Transverse colon (tissue), 4 donors: ENCODE results near the gene MTHFD1L.

ENCODE experiments used
- CTCF ChIP-seq, 5 experiments: fragments of 200-600 bp in 3 of 5; fragments of 450-650 bp in 2 of 5; sonication (generic) in 3 of 5; IDR thresholded peaks; 1 replicate in 2 of 5; 2 replicates in 3 of 5; pipeline ENCODE4 v1.5.1; 2016 to 2017; ENCODE audit warnings: antibody characterized with exemption in 5 of 5, inconsistent platforms in 3 of 5, mild to moderate bottlenecking in 2 of 5, moderate library complexity in 1 of 5
- EP300 ChIP-seq: sonication (generic); formaldehyde crosslinking; IDR thresholded peaks from one replicate; pipeline ENCODE4 v1.6.1; 2017; ENCODE audit warnings: antibody characterized with exemption, low read depth
- POLR2A ChIP-seq: fragments of 450-650 bp; IDR thresholded peaks from one replicate; pipeline ENCODE4 v1.6.1; 2016; ENCODE audit warnings: antibody characterized with exemption, mild to moderate bottlenecking, moderate library complexity
- POLR2AphosphoS5 ChIP-seq, 3 donors: sonication (generic); formaldehyde crosslinking; IDR thresholded peaks; one replicate each; pipeline ENCODE4 v1.6.1; 2016; ENCODE audit warnings: antibody characterized with exemption in 3 of 3

- TF ChIP-seq POLR2AphosphoS5 (IDR thresholded peaks at IDR 0.05) (peak in 2 of 3 donors; percentile 44 to 52), CTCF (IDR thresholded peaks at IDR 0.05) (no peak), POLR2A (peak; percentile 40), EP300 (peak; percentile 41)
Observed at GRCh38 chr6:151044465-151045441, 179.3 kb downstream of the MTHFD1L start.
